ENCODE measurements around the gene ERICH3.
"Not testable (repeated sequence)": the region's sequence is repeated elsewhere in the genome, so short reads cannot be mapped to it uniquely, and the experiment has no call there.

The ERICH3 gene

GRCh38 chr1:74679811-74680210 lies 6.2 kb upstream of the ERICH3 start:
- no peak for DNase-seq (ENCODE audit: low read depth)
- TF ChIP-seq POLR2A (IDR thresholded peaks at IDR 0.05; ENCODE audit: extremely low read depth, insufficient read length) (no peak), MYC (IDR thresholded peaks at IDR 0.05; ENCODE audit: low read depth, low read length) (no peak)
- TF ChIP-seq, protein P1, sequence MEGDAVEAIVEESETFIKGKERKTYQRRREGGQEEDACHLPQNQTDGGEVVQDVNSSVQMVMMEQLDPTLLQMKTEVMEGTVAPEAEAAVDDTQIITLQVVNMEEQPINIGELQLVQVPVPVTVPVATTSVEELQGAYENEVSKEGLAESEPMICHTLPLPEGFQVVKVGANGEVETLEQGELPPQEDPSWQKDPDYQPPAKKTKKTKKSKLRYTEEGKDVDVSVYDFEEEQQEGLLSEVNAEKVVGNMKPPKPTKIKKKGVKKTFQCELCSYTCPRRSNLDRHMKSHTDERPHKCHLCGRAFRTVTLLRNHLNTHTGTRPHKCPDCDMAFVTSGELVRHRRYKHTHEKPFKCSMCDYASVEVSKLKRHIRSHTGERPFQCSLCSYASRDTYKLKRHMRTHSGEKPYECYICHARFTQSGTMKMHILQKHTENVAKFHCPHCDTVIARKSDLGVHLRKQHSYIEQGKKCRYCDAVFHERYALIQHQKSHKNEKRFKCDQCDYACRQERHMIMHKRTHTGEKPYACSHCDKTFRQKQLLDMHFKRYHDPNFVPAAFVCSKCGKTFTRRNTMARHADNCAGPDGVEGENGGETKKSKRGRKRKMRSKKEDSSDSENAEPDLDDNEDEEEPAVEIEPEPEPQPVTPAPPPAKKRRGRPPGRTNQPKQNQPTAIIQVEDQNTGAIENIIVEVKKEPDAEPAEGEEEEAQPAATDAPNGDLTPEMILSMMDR (IDR thresholded peaks at IDR 0.05; ENCODE audit: low read depth, low read length): no peak
- TF ChIP-seq, protein P2, sequence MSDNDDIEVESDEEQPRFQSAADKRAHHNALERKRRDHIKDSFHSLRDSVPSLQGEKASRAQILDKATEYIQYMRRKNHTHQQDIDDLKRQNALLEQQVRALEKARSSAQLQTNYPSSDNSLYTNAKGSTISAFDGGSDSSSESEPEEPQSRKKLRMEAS (IDR thresholded peaks at IDR 0.05; ENCODE audit: low read depth, low read length): no peak
- no peak overlapping the region for H3K4me3 ChIP-seq (ENCODE audit: low read depth, low read length)

DNA sequence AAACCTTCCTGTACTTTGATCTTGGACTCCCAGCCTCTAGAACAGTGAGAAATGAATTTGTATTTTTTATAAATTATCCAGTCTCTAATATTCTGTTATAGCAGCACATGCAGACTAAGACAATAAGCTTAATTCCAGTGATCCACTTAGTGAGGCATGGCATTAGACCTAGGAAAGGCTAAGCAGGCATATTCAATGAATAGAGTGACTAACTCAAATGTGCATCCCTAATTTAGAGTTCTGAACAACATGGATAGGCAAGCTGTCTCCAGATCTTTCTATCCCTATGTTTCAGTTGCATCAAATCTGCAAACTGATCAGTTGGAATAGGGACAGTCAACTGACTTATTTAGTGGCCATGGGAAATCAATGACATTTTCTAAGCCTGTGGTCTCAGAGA lies 4.3 kb upstream of the ERICH3 start:
- no peak overlapping the region for H3K4me3 ChIP-seq (ENCODE audit: low read depth, low read length)
- TF ChIP-seq, protein P2 (IDR thresholded peaks at IDR 0.05; ENCODE audit: low read depth, low read length): no peak
- TF ChIP-seq MYC (IDR thresholded peaks at IDR 0.05; ENCODE audit: low read depth, low read length): no peak
- TF ChIP-seq, protein P1 (IDR thresholded peaks at IDR 0.05; ENCODE audit: low read depth, low read length): no peak
- no peak for DNase-seq (ENCODE audit: low read depth)

GRCh38 chr1:74674278-74675048 lies 871 bp upstream of the ERICH3 start:
- H3K4me3 ChIP-seq (ENCODE audit: low read depth, low read length): no peak overlapping the region
- TF ChIP-seq, protein P1 (IDR thresholded peaks at IDR 0.05; ENCODE audit: low read depth, low read length): no peak
- no peak for TF ChIP-seq POLR2A (IDR thresholded peaks at IDR 0.05; ENCODE audit: extremely low read depth, insufficient read length)
- no peak for TF ChIP-seq MYC (IDR thresholded peaks at IDR 0.05; ENCODE audit: low read depth, low read length)
- TF ChIP-seq, protein P2 (IDR thresholded peaks at IDR 0.05; ENCODE audit: low read depth, low read length): no peak
- DNase-seq (ENCODE audit: low read depth): no peak

DNA sequence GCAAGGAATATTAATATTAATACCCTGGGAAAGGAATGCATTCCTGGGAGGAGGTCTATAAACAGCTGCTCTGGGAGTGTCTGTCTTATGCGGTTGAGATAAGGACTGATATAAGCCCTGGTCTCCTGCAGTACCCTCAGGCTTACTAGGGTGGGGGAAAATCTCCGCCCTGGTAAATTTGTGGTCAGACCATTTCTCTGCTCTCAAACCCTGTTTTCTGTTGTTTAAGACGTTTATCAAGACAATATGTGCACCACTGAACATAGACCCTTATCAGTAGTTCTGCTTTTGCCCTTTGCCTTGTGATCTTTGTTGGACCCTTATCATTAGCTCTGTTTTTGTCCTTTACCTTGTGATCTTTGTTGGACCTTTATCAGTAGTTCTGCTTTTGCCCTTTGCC lies 2.7 kb downstream of the ERICH3 start:
- DNase-seq (ENCODE audit: low read depth); H3K4me3 ChIP-seq (ENCODE audit: low read depth, low read length): not testable (repeated sequence)

GRCh38 chr1:74654708-74655107 lies 18.9 kb downstream of the ERICH3 start:
- TF ChIP-seq POLR2A (IDR thresholded peaks at IDR 0.05; ENCODE audit: extremely low read depth, insufficient read length) (no peak), MYC (IDR thresholded peaks at IDR 0.05; ENCODE audit: low read depth, low read length) (no peak)
- TF ChIP-seq, protein P2 (IDR thresholded peaks at IDR 0.05; ENCODE audit: low read depth, low read length): no peak
- TF ChIP-seq, protein P1 (IDR thresholded peaks at IDR 0.05; ENCODE audit: low read depth, low read length): no peak
- H3K4me3 ChIP-seq (ENCODE audit: low read depth, low read length): no peak overlapping the region
- no peak for DNase-seq (ENCODE audit: low read depth)

GRCh38 chr1:74652711-74653139 lies 20.9 kb downstream of the ERICH3 start:
- TF ChIP-seq, protein P2 (IDR thresholded peaks at IDR 0.05; ENCODE audit: low read depth, low read length): no peak
- TF ChIP-seq POLR2A (IDR thresholded peaks at IDR 0.05; ENCODE audit: extremely low read depth, insufficient read length) (no peak), MYC (IDR thresholded peaks at IDR 0.05; ENCODE audit: low read depth, low read length) (no peak)
- TF ChIP-seq, protein P1 (IDR thresholded peaks at IDR 0.05; ENCODE audit: low read depth, low read length): no peak

More at GRCh38 chr1:74652711-74653139, 20.9 kb downstream of the ERICH3 start:
- peak; percentile 48 for DNase-seq (ENCODE audit: low read depth)
- H3K4me3 ChIP-seq (ENCODE audit: low read depth, low read length): no peak overlapping the region
